Erythroblast (primary cell): Measurements from ENCODE around the gene SNX3.

ENCODE experiments used
- GATA1 ChIP-seq: IDR thresholded peaks from 2 replicates; pipeline ENCODE4 v1.6.1; 2011; ENCODE audit warnings: low read depth, mild to moderate bottlenecking, control low read depth, low read length, moderate library complexity
- POLR2A ChIP-seq: IDR thresholded peaks from 2 replicates; pipeline ENCODE4 v1.6.1; 2011; ENCODE audit warnings: mild to moderate bottlenecking, low read length

GRCh38 chr6:108222504-108222903, 38.3 kb downstream of the SNX3 start:
- TF ChIP-seq POLR2A = no peak
- TF ChIP-seq GATA1 = no peak
